ENCODE measurements around the gene HVCN1.

HVCN1 gene

DNA sequence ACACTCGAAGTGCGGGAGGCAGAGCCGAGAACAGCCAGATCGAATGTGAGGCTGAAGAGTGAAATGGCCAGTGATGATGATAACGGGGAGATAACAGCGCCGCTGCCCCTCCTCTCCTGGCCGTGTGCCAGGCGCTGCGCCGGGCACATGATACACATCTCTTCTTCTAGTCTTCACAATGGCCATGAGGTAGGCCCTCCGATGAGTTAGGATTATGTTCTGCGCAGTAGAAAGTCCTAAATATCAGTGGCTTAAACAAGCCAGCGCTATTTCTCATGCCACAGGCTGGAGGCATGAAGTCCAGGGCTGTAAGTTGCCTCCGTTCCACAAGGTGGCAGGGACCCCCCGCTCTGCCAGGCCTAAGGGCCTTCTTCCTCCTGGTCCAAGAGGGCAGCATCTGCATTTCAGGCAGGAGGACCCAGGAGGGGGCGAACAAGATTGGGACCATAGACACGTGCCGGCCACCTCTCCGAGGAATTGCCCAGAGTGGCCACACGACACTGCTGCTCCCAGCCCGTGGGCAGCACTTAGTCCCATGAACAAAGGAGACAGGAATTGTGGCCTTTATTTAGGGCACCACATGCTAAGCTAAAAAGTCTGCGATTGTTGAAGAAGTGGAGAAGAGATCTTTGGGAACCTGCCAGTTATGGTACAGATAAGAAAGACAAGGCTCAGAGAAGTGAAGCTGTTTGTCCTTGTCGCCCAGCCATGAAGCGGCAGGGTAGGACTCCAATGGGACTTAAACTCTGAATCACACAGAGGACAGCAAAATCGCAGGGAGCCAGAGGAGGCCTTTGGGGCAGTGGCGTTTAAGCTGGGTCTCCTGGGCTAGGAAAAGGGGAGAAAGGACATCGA is 10.9 kb upstream of the HVCN1 start:
- DNase-seq (ENCODE audit: low read depth), result no peak

GRCh38 chr12:110698171-110698902 is 9.4 kb upstream of the HVCN1 start:
- DNase-seq (ENCODE audit: low read depth), result peak; percentile 55

- DNase-seq (ENCODE audit: low read depth), result no peak
Observed at GRCh38 chr12:110697236-110697635, 8.3 kb upstream of the HVCN1 start.

GRCh38 chr12:110696283-110696682 is 7.4 kb upstream of the HVCN1 start:
- no peak for DNase-seq (ENCODE audit: low read depth)

- no peak for DNase-seq (ENCODE audit: low read depth)
Observed at GRCh38 chr12:110694330-110694901, 5.5 kb upstream of the HVCN1 start.

DNA sequence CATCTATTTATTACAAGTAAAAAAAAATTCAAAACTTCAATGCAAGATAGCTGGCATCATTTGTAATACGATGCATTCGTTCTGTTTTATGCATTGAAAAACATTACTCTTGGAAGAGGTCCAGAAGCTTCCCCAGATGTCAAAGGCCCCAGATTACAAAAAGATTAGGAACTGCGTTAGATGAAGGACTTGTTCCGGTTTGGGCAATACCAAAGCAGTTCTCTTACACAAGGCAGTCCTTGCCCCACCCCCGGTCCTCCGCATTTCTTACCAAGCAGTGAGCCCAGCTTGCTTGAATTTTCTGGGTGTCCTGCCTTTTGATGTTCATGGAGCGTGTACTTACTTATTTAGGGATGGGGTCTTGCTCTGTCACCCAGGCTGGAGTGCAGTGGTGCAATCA is 4.8 kb upstream of the HVCN1 start:
- DNase-seq (ENCODE audit: low read depth), result no peak

GRCh38 chr12:110690127-110690430 is 1.2 kb upstream of the HVCN1 start:
- DNase-seq (ENCODE audit: low read depth), result no peak

DNA sequence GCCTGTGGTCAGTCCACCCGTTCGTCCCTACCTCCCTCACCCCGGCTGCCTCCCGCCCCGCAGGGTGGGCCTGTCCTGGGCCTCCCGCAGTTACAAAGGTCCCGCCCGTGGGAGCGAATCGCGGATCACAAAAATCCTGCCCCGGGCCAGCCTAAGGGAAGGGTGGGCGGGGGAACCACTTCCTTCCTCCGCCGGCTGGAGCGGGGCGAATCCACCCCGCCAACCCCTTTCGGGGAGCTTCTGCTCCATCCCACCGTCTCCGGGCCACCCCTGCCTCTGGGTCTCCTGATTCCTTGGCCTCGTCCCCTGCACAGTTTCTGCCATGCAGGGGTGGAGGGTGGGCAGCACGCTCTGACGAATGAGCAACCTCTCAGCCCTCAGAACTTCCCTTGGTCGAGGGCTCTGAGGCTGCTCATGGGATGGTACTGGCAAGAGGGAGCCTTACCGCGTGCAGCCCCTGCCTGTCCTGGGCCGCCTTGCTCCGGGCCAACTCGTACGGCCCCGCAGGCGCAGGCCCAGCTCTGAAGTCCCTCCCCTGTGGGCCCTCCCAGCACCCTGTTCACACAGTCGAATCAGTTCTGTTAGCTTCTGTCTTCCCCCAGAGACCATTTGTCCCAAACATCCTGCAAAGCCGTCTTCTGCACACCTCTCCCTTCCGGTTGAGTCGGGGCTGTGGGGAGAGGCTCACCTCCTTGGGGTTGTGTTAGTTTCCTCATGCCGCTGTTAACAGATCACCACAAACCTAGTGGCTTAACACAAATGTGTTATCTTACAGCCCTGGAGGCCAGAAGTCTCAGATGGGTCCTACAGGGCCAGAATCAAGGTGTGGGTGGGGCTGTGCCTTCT is 589 bp upstream of the HVCN1 start:
- no peak for DNase-seq (ENCODE audit: low read depth)

GRCh38 chr12:110687396-110688169 is 1.3 kb downstream of the HVCN1 start:
- no peak for DNase-seq (ENCODE audit: low read depth)

DNA sequence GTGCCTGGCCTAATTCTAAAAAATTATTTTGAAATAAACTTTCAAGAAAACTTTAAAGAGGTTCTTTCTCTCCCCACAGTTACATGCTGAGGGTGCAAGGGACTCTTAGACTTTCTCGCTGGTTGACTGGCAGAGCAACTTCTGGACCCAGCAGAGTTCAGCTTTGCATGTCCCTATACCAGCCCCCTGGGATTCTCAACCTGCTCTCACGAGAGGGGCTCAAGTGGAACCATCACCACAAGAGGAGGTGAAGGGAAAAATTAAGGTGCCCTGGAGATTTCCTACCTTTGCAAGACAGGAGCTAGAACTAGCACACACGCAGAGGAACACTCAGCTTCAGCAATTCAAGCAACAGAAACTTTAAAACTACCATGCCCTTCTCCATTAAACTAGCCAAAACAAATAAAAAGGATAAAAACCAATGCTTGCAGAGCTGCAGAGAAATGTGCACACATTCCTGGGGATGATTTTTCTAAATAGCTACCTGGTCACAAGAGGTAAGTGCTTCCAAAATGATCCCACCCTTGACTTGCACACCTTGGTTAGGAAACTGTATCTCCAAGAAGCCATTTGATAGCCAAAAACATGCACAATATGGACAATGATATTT is 2.5 kb downstream of the HVCN1 start:
- no peak for DNase-seq (ENCODE audit: low read depth)

DNA sequence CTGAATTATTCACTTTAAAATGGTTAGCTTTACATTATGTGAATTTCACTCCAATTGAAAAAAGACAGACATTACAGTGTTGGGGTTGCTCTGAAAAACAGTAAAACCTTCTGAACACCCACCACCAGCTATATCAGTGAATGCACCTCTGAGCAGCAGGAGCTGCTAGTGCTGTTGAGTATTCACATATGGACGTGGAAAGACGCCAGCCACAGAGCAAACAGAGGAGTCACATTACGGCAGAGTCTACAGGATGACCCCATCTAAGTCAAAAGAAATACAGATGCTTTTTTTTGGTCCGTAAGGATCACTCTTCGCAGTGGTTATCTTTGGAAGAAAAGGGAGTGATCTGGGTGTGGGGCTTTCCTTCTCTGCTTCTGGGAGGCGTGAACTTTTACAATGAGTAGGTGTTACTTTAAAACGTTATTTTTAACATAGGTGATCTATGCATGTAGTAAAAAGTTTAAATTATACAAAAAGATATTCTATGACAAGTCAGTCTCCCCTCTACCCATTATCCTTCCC is 4.5 kb downstream of the HVCN1 start:
- no peak for DNase-seq (ENCODE audit: low read depth)

DNA sequence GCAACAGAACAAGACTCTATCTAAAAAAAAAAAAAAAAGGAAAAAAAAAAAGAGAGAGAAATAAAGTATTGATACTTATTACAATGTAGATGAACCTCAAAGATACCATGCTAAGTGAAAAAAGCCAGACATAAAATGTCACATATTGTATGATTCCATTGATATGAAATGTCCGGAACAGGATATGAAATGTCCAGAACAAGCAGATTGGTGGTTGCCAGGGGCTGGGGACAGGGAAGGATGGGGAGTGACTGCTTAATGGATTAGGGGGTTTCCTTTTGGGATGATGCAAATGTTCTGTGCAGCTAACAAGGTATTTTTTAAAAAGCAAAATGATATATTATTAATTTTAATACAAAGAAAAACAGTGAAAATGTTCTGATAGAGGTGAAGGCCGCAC is 5.0 kb downstream of the HVCN1 start:
- DNase-seq (ENCODE audit: low read depth), result no peak

DNA sequence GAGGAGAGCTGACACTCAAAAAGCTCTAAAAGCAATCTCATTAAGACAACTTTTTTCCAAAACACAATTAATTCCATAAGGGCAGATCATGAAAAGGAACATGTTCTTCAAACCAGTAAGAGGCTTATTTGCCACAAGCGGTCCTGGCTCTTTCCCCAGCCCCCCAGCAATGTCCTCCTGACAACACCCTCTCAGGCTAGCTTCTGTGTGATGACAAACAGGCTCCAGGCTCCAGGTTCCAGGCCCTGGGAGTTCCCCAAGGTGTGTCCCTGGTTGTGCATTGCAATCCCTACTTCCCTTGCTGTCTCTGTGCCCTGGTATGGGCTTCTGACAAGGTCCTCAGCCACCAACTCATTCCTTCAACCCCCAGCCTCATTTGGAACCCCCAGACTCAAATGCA is 8.9 kb downstream of the HVCN1 start:
- no peak for DNase-seq (ENCODE audit: low read depth)

GRCh38 chr12:110679201-110679600 is 9.7 kb downstream of the HVCN1 start:
- no peak for DNase-seq (ENCODE audit: low read depth)

- DNase-seq (ENCODE audit: low read depth), result no peak
Observed at GRCh38 chr12:110677982-110678381, 10.9 kb downstream of the HVCN1 start.

DNA sequence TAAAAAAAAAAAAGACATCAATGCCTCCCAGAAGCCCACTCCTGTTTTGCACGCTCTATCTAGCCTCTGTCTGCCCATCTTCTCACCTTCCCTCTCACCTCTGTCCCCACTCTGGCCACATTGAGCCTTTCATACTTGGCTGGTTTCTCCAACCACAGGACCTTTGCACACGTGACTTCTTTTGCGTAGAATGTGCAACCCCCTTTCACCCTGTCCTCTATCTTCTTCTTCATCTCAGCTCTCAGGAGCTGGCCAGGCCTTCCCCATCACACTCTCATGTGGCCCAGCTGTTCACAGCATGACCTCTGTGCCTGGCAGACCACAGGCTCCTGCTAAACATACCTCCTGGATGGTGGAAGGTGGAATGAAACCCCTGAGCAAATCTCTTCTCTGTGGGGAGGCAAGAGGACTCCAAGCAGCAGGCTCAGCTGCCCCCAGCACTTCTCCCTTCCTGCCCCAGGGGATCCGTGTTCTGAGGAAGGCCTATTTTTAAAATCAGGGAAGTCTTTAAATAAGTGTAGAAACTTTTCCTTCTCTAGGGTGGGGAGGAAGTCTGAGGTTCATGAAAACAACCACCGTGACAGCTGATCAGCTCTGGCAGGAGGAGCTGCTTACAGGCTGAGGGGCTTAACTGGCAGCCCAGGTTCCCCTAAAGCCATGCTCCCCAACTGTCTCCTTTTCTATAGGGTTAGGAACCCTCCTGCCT is 11.6 kb downstream of the HVCN1 start:
- no peak for DNase-seq (ENCODE audit: low read depth)

GRCh38 chr12:110676171-110676570 is 12.7 kb downstream of the HVCN1 start:
- no peak for DNase-seq (ENCODE audit: low read depth)

DNA sequence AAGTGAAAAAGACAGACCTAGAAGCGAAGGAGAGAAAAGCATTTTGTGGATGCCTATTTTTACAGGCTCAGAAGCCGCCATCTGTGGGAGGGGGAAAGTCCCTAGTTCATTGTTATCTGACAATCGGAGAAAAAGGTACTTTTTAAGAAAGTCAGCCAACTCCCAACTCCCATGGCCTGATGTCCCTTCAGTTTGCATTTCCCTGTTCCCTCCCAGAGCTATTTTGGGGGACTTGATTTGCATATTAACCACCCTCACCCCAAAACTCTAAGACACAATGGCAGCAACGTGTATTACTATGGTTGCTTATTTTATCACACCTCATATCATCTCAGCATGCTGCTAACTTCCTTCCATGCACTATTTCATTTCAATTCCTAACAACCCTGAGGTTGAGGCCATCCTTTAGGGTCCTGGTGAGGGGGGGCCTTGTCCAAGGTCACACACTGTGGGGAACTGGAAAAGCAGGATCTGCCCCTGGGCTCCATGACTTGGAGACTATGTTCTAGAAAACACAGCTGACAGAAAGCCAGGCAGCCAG is 18.7 kb downstream of the HVCN1 start:
- DNase-seq (ENCODE audit: low read depth), result no peak

- DNase-seq (ENCODE audit: low read depth), result no peak
Observed at GRCh38 chr12:110669193-110669502, 19.8 kb downstream of the HVCN1 start.

Data from fibroblast of gingiva (primary cell).